ENCODE results near the gene UNC13C. TPM values are rescaled to one million over a fixed set of nuclear protein-coding genes. Genes with fewer than 3 reads are reported as not detected.

UNC13C gene
- polyA plus RNA-seq, 1 of the 3 experiments (the other 2 are of a cell fraction), result not detected

- no peak overlapping the region for H3K9ac ChIP-seq
- no peak overlapping the region for H3K4me3 ChIP-seq (ENCODE audit: low read depth in 2 of 2, low read length in 1 of 2)
- CTCF ChIA-PET, result no interaction called here
- H3K79me2 ChIP-seq (ENCODE audit: insufficient read depth), result no peaks in the 10 kb centered on the region
- H2AFZ ChIP-seq (ENCODE audit: low read depth), result no peak overlapping the region
- H3K27ac ChIP-seq (ENCODE audit: low read depth in 2 of 2, low read length in 1 of 2), result no peak overlapping the region
- no peak for DNase-seq
- H3K27me3 ChIP-seq (ENCODE audit: insufficient read depth), result no peaks in the 10 kb centered on the region
- no peaks in the 10 kb centered on the region for H3K9me3 ChIP-seq
- no peaks in the 10 kb centered on the region for H3K36me3 ChIP-seq (replicated peaks in 1 of 2; ENCODE audit: control insufficient read depth in 1 of 2, insufficient read depth in 2 of 2, low read length in 1 of 2)
- no peaks in the 10 kb centered on the region for H3F3A ChIP-seq (replicated peaks; ENCODE audit: insufficient read depth)
- no peaks in the 10 kb centered on the region for H3K9me2 ChIP-seq
- POLR2A ChIA-PET, result no interaction called here
- 0% methylated on average over 4 of the region's 4 CpGs for WGBS (ENCODE audit: low lambda C conversion rate)
- no peak for TF ChIP-seq PBX3 (IDR thresholded peaks at IDR 0.05)
- TF ChIP-seq POLR2AphosphoS5 (IDR thresholded peaks at IDR 0.05; ENCODE audit: low read depth, low read length), result no peak
- no peak for TF ChIP-seq EZH2phosphoT487 (IDR thresholded peaks at IDR 0.05; ENCODE audit: borderline replicate concordance, low read depth)
- TF ChIP-seq, protein P1, sequence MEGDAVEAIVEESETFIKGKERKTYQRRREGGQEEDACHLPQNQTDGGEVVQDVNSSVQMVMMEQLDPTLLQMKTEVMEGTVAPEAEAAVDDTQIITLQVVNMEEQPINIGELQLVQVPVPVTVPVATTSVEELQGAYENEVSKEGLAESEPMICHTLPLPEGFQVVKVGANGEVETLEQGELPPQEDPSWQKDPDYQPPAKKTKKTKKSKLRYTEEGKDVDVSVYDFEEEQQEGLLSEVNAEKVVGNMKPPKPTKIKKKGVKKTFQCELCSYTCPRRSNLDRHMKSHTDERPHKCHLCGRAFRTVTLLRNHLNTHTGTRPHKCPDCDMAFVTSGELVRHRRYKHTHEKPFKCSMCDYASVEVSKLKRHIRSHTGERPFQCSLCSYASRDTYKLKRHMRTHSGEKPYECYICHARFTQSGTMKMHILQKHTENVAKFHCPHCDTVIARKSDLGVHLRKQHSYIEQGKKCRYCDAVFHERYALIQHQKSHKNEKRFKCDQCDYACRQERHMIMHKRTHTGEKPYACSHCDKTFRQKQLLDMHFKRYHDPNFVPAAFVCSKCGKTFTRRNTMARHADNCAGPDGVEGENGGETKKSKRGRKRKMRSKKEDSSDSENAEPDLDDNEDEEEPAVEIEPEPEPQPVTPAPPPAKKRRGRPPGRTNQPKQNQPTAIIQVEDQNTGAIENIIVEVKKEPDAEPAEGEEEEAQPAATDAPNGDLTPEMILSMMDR (IDR thresholded peaks at IDR 0.05), result no peak
- TF ChIP-seq, protein P2, sequence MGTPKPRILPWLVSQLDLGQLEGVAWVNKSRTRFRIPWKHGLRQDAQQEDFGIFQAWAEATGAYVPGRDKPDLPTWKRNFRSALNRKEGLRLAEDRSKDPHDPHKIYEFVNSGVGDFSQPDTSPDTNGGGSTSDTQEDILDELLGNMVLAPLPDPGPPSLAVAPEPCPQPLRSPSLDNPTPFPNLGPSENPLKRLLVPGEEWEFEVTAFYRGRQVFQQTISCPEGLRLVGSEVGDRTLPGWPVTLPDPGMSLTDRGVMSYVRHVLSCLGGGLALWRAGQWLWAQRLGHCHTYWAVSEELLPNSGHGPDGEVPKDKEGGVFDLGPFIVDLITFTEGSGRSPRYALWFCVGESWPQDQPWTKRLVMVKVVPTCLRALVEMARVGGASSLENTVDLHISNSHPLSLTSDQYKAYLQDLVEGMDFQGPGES (IDR thresholded peaks at IDR 0.05; ENCODE audit: low read depth, low read length), result no peak
- TF ChIP-seq MEF2A (IDR thresholded peaks at IDR 0.05; ENCODE audit: borderline replicate concordance, low read depth), result no peak
- TF ChIP-seq YY1 (IDR thresholded peaks at IDR 0.05; ENCODE audit: low read depth), result no peak
- no peak for TF ChIP-seq TCF12 (IDR thresholded peaks at IDR 0.05)
- no peak for TF ChIP-seq EP300 (IDR thresholded peaks at IDR 0.05; ENCODE audit: borderline replicate concordance in 1 of 2, low read depth in 1 of 2, low read length in 1 of 2)
- no peak for TF ChIP-seq USF2 (IDR thresholded peaks at IDR 0.05; ENCODE audit: borderline replicate concordance, low read depth, low read length)
- no peak for TF ChIP-seq RAD21 (IDR thresholded peaks at IDR 0.05; ENCODE audit: low read length)
- TF ChIP-seq, protein P3, sequence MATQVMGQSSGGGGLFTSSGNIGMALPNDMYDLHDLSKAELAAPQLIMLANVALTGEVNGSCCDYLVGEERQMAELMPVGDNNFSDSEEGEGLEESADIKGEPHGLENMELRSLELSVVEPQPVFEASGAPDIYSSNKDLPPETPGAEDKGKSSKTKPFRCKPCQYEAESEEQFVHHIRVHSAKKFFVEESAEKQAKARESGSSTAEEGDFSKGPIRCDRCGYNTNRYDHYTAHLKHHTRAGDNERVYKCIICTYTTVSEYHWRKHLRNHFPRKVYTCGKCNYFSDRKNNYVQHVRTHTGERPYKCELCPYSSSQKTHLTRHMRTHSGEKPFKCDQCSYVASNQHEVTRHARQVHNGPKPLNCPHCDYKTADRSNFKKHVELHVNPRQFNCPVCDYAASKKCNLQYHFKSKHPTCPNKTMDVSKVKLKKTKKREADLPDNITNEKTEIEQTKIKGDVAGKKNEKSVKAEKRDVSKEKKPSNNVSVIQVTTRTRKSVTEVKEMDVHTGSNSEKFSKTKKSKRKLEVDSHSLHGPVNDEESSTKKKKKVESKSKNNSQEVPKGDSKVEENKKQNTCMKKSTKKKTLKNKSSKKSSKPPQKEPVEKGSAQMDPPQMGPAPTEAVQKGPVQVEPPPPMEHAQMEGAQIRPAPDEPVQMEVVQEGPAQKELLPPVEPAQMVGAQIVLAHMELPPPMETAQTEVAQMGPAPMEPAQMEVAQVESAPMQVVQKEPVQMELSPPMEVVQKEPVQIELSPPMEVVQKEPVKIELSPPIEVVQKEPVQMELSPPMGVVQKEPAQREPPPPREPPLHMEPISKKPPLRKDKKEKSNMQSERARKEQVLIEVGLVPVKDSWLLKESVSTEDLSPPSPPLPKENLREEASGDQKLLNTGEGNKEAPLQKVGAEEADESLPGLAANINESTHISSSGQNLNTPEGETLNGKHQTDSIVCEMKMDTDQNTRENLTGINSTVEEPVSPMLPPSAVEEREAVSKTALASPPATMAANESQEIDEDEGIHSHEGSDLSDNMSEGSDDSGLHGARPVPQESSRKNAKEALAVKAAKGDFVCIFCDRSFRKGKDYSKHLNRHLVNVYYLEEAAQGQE (IDR thresholded peaks at IDR 0.05; ENCODE audit: low read depth, low read length), result no peak
- TF ChIP-seq TAF1 (IDR thresholded peaks at IDR 0.05; ENCODE audit: borderline replicate concordance, low read depth, low read length), result no peak
- no peak for TF ChIP-seq FOXM1 (IDR thresholded peaks at IDR 0.05; ENCODE audit: low read depth)
- TF ChIP-seq MXI1 (IDR thresholded peaks at IDR 0.05; ENCODE audit: low read depth, low read length), result no peak
- TF ChIP-seq, protein P4, sequence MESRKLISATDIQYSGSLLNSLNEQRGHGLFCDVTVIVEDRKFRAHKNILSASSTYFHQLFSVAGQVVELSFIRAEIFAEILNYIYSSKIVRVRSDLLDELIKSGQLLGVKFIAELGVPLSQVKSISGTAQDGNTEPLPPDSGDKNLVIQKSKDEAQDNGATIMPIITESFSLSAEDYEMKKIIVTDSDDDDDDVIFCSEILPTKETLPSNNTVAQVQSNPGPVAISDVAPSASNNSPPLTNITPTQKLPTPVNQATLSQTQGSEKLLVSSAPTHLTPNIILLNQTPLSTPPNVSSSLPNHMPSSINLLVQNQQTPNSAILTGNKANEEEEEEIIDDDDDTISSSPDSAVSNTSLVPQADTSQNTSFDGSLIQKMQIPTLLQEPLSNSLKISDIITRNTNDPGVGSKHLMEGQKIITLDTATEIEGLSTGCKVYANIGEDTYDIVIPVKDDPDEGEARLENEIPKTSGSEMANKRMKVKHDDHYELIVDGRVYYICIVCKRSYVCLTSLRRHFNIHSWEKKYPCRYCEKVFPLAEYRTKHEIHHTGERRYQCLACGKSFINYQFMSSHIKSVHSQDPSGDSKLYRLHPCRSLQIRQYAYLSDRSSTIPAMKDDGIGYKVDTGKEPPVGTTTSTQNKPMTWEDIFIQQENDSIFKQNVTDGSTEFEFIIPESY (IDR thresholded peaks at IDR 0.05; ENCODE audit: borderline replicate concordance, low read depth), result no peak
- H3K4me2 ChIP-seq, result no peak overlapping the region
- H3K4me1 ChIP-seq (ENCODE audit: control insufficient read depth in 1 of 2, insufficient read depth in 2 of 2, low read depth in 1 of 2, low read length in 1 of 2), result no peaks in the 10 kb centered on the region
- H4K20me1 ChIP-seq (ENCODE audit: insufficient read depth), result no peaks in the 10 kb centered on the region
Measured at GRCh38 chr15:54577476-54578250, 599.4 kb downstream of the UNC13C start.
